Adrenal gland (tissue), 12 donors: ENCODE results near the gene NEDD9. TPM values are rescaled to one million over a fixed set of nuclear protein-coding genes. Genes with fewer than 3 reads are reported as not detected.
A peak's percentile ranks its signal among the peaks of the same experiment; 100 is the strongest.

Experiments used
- DNase-seq, 7 donors: peaks; one replicate each; pipeline ENCODE4 v3.0.0-alpha.2; 2019 to 2020
- H3K27ac ChIP-seq, 5 donors: fragments of 200-600 bp; sonication (generic) in 4 of 5; 1 replicate in 3 of 5; 2 replicates in 2 of 5; pipeline versions ENCODE4 v1.5.1 to v1.8.0; 2016 to 2020; ENCODE audit warnings: mild to moderate bottlenecking in 1 of 5
- H3K27me3 ChIP-seq: fragments of 200-600 bp; 2 replicates; pipeline ENCODE4 v1.8.0; 2021
- H3K36me3 ChIP-seq, 2 donors: fragments of 200-600 bp; replicated peaks in 1 of 2; 1 replicate in 1 of 2; 2 replicates in 1 of 2; pipeline versions ENCODE4 v1.5.1 to v1.8.0; 2018 to 2022
- H3K4me1 ChIP-seq, 2 donors: fragments of 200-600 bp; replicated peaks in 1 of 2; 1 replicate in 1 of 2; 2 replicates in 1 of 2; pipeline versions ENCODE4 v1.5.1 to v1.8.0; 2018 to 2021
- H3K4me3 ChIP-seq, 4 donors: fragments of 200-600 bp; sonication (generic) in 3 of 4; one replicate each; pipeline ENCODE4 v1.5.1; 2016 to 2018
- H3K9me3 ChIP-seq, 3 donors: fragments of 200-600 bp; sonication (generic) in 1 of 3; replicated peaks in 1 of 3; 1 replicate in 2 of 3; 2 replicates in 1 of 3; pipeline versions ENCODE4 v1.5.1 to v1.8.0; 2016 to 2021
- CTCF ChIP-seq, 6 experiments: fragments of 450-650 bp in 4 of 6; fragments of 200-600 bp in 2 of 6; sonication (generic) in 1 of 6; IDR thresholded peaks; 1 replicate in 5 of 6; 2 replicates in 1 of 6; pipeline versions ENCODE4 v1.5.1 to v1.8.0; 2016 to 2021; ENCODE audit warnings: antibody characterized with exemption in 6 of 6, mild to moderate bottlenecking in 2 of 6, moderate library complexity in 1 of 6
- POLR2A ChIP-seq, 2 donors: fragments of 450-650 bp; IDR thresholded peaks; one replicate each; pipeline ENCODE4 v1.6.1; 2017; ENCODE audit warnings: antibody characterized with exemption in 2 of 2, mild to moderate bottlenecking in 2 of 2, moderate library complexity in 1 of 2
- WGBS, 4 donors: extraction: QIAGEN DNeasy Blood & Tissue Kit in 2 of 4; methylation state at CpG; one replicate each; pipeline versions ENCODE4 v1.1.5 to v1.1.7; 2013 to 2017; 5-methylcytosine and 5-hydroxymethylcytosine counted together
- intact Hi-C, 2 donors: fragments of 100-400 bp; cut with DNase I; formaldehyde crosslinking; loops; one replicate each; pipeline versions ENCODE4 v1.14.1 to v1.15.0; 2022 to 2023
- polyA plus RNA-seq, 3 donors: library from polyadenylated mRNA; stranded (reverse); fragments of 200-250 nt in 2 of 3; fragments of 350-450 nt in 1 of 3; fragmentation: Illumina TruSeq in 1 of 3; extraction: RNeasy Lipid Tissue Mini Kit (QIAGEN cat#74804) in 1 of 3; gene quantifications; one replicate each; pipeline ENCODE4 v1.2.3, GENCODE V29; 2013 to 2014
- total RNA-seq, 9 donors: library from RNA; depleted of rRNA in 4 of 9; stranded (reverse); fragments of >200 nt in 4 of 9; fragments of 120-200 nt in 1 of 9; fragmentation: NEBNext Ultra II Directional in 1 of 9; extraction: Animal tissue kit (Norgen Biotek cat#: 25700) in 1 of 9; gene quantifications; one replicate each; pipeline versions ENCODE4 v1.1.0 to v1.2.4, GENCODE V29; 2013 to 2023
- donor health status: healthy with polysubstance abuse.
- donor health status: Bipolar disorder and iron deficiency.
- donor health status: DM: yes; HTN: yes; CAD: no.
- donor health status: DM: no; HTN: no; CAD: no.
- donor health status: DM: no; HTN: no; CAD: no.
- donor health status: DM: yes; HTN: yes; CAD: no.

Gene NEDD9
- total and polyA plus RNA-seq, 12 donors = 6.6 to 47.9 (median 13.5) TPM

- DNase-seq = no peak
- no peaks in the 10 kb centered on the region for H3K27me3 ChIP-seq
- peaks cover 0 to 5% of the 10 kb centered on the region in 2 donors for H3K4me1 ChIP-seq
- H3K9me3 ChIP-seq = no peaks in the 10 kb centered on the region
- H3K27ac ChIP-seq = no peak overlapping the region
- intact Hi-C loops = no loop called here
- 77 to 86% (median 81%) methylated on average over 6 of the region's 6 CpGs for WGBS, 4 donors
- H3K36me3 ChIP-seq = no peaks in the 10 kb centered on the region
- TF ChIP-seq CTCF (IDR thresholded peaks at IDR 0.05) (no peak), POLR2A (IDR thresholded peaks at IDR 0.05) (no peak)
- no peak overlapping the region for H3K4me3 ChIP-seq
Observed at GRCh38 chr6:11236915-11237314, 4.4 kb upstream of the NEDD9 start.

DNA sequence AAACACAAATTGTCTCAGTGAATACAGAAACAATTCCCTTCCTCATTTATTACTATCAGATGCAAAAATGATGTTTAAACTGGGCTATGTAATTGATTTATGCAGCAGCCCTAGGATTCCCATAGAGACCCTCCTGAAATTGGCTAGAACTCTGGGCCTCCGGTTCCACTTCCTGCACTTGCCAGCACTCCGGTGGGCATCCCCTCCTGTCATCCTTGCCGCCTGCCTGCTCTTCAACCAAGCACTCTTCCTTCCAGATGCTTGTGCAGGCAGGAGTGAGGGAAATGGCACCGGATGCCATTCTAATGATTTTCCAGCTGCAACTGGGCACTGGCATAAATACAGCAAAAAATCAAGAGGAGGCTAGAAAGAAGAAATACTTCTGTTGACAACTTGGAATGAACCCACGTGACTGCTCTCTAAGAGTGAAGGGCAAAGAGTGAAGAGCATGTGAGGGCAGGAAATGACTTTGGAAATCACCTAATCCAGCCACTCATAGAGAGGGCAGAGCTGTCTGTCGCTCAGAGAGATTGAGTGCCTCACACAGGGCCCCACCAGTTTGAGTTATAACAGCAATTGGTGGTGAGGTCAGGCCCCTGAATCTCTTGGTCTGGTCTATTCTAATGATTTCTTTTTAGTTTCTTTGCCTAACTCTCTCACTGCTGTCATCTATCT, 3.7 kb upstream of the NEDD9 start:
- Histone ChIP-seq H3K4me1 (peaks cover 0 to 5% of the 10 kb centered on the region in 2 donors), H3K9me3 (no peaks in the 10 kb centered on the region), H3K27me3 (no peaks in the 10 kb centered on the region), H3K27ac (no peak overlapping the region), H3K4me3 (no peak overlapping the region), H3K36me3 (no peaks in the 10 kb centered on the region)
- no peak for DNase-seq
- TF ChIP-seq CTCF (IDR thresholded peaks at IDR 0.05) (no peak), POLR2A (IDR thresholded peaks at IDR 0.05) (no peak)
- 63 to 68% (median 66%) methylated on average over 6 of the region's 6 CpGs for WGBS, 4 donors
- intact Hi-C loops = no loop called here

DNA sequence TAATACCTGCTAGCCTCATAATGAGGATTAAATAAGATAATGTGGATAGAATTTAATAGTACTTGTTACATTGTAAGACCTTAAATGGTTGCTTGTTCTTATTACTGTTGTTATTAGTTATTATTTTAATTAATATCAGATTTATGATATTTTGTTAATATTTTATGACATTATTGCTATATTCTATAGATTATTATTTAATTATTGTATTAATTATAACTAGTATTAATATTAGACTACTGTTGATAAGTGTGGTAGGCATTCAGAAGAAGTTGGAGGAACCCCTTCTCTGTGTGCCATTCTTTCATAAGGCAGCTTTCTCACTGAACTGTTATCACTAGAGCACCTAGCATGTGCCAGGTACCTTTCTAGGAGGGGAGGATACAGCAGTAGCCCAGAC, 2.6 kb upstream of the NEDD9 start:
- TF ChIP-seq CTCF (IDR thresholded peaks at IDR 0.05) (no peak), POLR2A (IDR thresholded peaks at IDR 0.05) (no peak)
- Histone ChIP-seq H3K4me1 (peaks cover 0 to 5% of the 10 kb centered on the region in 2 donors), H3K36me3 (no peaks in the 10 kb centered on the region), H3K9me3 (no peaks in the 10 kb centered on the region), H3K27ac (no peak overlapping the region), H3K4me3 (no peak overlapping the region), H3K27me3 (no peaks in the 10 kb centered on the region)
- no peak for DNase-seq
- intact Hi-C loops = no loop called here

- TF ChIP-seq CTCF (IDR thresholded peaks at IDR 0.05) (no peak), POLR2A (IDR thresholded peaks at IDR 0.05) (no peak)
- H3K4me1 ChIP-seq = peaks cover 0 to 5% of the 10 kb centered on the region in 2 donors
- no peaks in the 10 kb centered on the region for H3K9me3 ChIP-seq
- H3K27me3 ChIP-seq = no peaks in the 10 kb centered on the region
- DNase-seq = no peak
- WGBS, 4 donors = 78 to 90% (median 84%) methylated on average over 10 to 11 of the region's 11 CpGs
- intact Hi-C loops = no loop called here
- no peak overlapping the region for H3K4me3 ChIP-seq
- H3K27ac ChIP-seq = peak overlapping the region in 2 of 5 donors; percentile 88
- H3K36me3 ChIP-seq = no peaks in the 10 kb centered on the region
Observed at GRCh38 chr6:11233673-11234573, 1.5 kb upstream of the NEDD9 start.
